ENCODE measurements around the gene SYT17.

The SYT17 gene

GRCh38 chr16:19288872-19289799 lies 121.1 kb downstream of the SYT17 start:
- H3K36me3 ChIP-seq (ENCODE audit: insufficient read depth, low read length): no peaks in the 10 kb centered on the region
- H3K4me3 ChIP-seq: no peak overlapping the region
- no peak overlapping the region for H3K9ac ChIP-seq (ENCODE audit: insufficient read length)
- TF ChIP-seq POLR2AphosphoS5 (IDR thresholded peaks at IDR 0.05; ENCODE audit: borderline replicate concordance, low read depth, low read length): no peak
- H3K9me3 ChIP-seq (ENCODE audit: low read depth, low read length): no peaks in the 10 kb centered on the region
- no peak overlapping the region for H3K27ac ChIP-seq
- DNase-seq (ENCODE audit: low read depth, low spot score): no peak

GRCh38 chr16:19289811-19290485 lies 121.9 kb downstream of the SYT17 start:
- Histone ChIP-seq H3K9me3 (ENCODE audit: low read depth, low read length) (no peaks in the 10 kb centered on the region), H3K4me3 (no peak overlapping the region), H3K27ac (no peak overlapping the region), H3K36me3 (ENCODE audit: insufficient read depth, low read length) (no peaks in the 10 kb centered on the region), H3K9ac (ENCODE audit: insufficient read length) (no peak overlapping the region)
- TF ChIP-seq EZH2 (IDR thresholded peaks at IDR 0.05): no peak
- TF ChIP-seq POLR2AphosphoS5 (IDR thresholded peaks at IDR 0.05; ENCODE audit: borderline replicate concordance, low read depth, low read length): no peak
- no peak for TF ChIP-seq FOXP2 (optimal IDR thresholded peaks at IDR 0.05; ENCODE audit: control extremely low read depth, extremely low read length, insufficient read depth)
- no peak for DNase-seq (ENCODE audit: low read depth, low spot score)

- no peak overlapping the region for H3K27ac ChIP-seq
- H3K36me3 ChIP-seq (ENCODE audit: insufficient read depth, low read length): no peaks in the 10 kb centered on the region
- DNase-seq (ENCODE audit: low read depth, low spot score): no peak
- H3K4me3 ChIP-seq: no peak overlapping the region
- H3K9ac ChIP-seq (ENCODE audit: insufficient read length): no peak overlapping the region
- H3K9me3 ChIP-seq (ENCODE audit: low read depth, low read length): no peaks in the 10 kb centered on the region
- TF ChIP-seq FOXP2 (optimal IDR thresholded peaks at IDR 0.05; ENCODE audit: control extremely low read depth, extremely low read length, insufficient read depth): no peak
- no peak for TF ChIP-seq POLR2AphosphoS5 (IDR thresholded peaks at IDR 0.05; ENCODE audit: borderline replicate concordance, low read depth, low read length)
- TF ChIP-seq EZH2 (IDR thresholded peaks at IDR 0.05): no peak
These were observed 122.8 kb downstream of the SYT17 start for GRCh38 chr16:19290860-19291259.

GRCh38 chr16:19291475-19291874 lies 123.4 kb downstream of the SYT17 start:
- Histone ChIP-seq H3K36me3 (ENCODE audit: insufficient read depth, low read length) (no peaks in the 10 kb centered on the region), H3K27ac (no peak overlapping the region), H3K9ac (ENCODE audit: insufficient read length) (no peak overlapping the region), H3K9me3 (ENCODE audit: low read depth, low read length) (no peaks in the 10 kb centered on the region), H3K4me3 (no peak overlapping the region)
- TF ChIP-seq POLR2AphosphoS5 (IDR thresholded peaks at IDR 0.05; ENCODE audit: borderline replicate concordance, low read depth, low read length) (no peak), EZH2 (IDR thresholded peaks at IDR 0.05) (no peak), FOXP2 (optimal IDR thresholded peaks at IDR 0.05; ENCODE audit: control extremely low read depth, extremely low read length, insufficient read depth) (no peak)
- no peak for DNase-seq (ENCODE audit: low read depth, low spot score)

- TF ChIP-seq FOXP2 (optimal IDR thresholded peaks at IDR 0.05; ENCODE audit: control extremely low read depth, extremely low read length, insufficient read depth): no peak
- no peak for TF ChIP-seq EZH2 (IDR thresholded peaks at IDR 0.05)
- TF ChIP-seq POLR2AphosphoS5 (IDR thresholded peaks at IDR 0.05; ENCODE audit: borderline replicate concordance, low read depth, low read length): no peak
- Histone ChIP-seq H3K27ac (no peak overlapping the region), H3K36me3 (ENCODE audit: insufficient read depth, low read length) (no peaks in the 10 kb centered on the region), H3K4me3 (no peak overlapping the region), H3K9ac (ENCODE audit: insufficient read length) (no peak overlapping the region), H3K9me3 (ENCODE audit: low read depth, low read length) (no peaks in the 10 kb centered on the region)
- no peak for DNase-seq (ENCODE audit: low read depth, low spot score)
These were observed 124.1 kb downstream of the SYT17 start for GRCh38 chr16:19292186-19292585.

GRCh38 chr16:19294156-19294649 lies 126.2 kb downstream of the SYT17 start:
- no peak for DNase-seq (ENCODE audit: low read depth, low spot score)
- H3K27ac ChIP-seq: no peak overlapping the region
- H3K9me3 ChIP-seq (ENCODE audit: low read depth, low read length): no peaks in the 10 kb centered on the region
- H3K36me3 ChIP-seq (ENCODE audit: insufficient read depth, low read length): no peaks in the 10 kb centered on the region
- TF ChIP-seq EZH2 (IDR thresholded peaks at IDR 0.05) (no peak), POLR2AphosphoS5 (IDR thresholded peaks at IDR 0.05; ENCODE audit: borderline replicate concordance, low read depth, low read length) (no peak), FOXP2 (optimal IDR thresholded peaks at IDR 0.05; ENCODE audit: control extremely low read depth, extremely low read length, insufficient read depth) (no peak)
- H3K4me3 ChIP-seq: no peak overlapping the region
- no peak overlapping the region for H3K9ac ChIP-seq (ENCODE audit: insufficient read length)

- Histone ChIP-seq H3K9ac (ENCODE audit: insufficient read length) (no peak overlapping the region), H3K4me3 (no peak overlapping the region), H3K27ac (no peak overlapping the region), H3K36me3 (ENCODE audit: insufficient read depth, low read length) (no peaks in the 10 kb centered on the region), H3K9me3 (ENCODE audit: low read depth, low read length) (no peaks in the 10 kb centered on the region)
- no peak for TF ChIP-seq FOXP2 (optimal IDR thresholded peaks at IDR 0.05; ENCODE audit: control extremely low read depth, extremely low read length, insufficient read depth)
- no peak for TF ChIP-seq EZH2 (IDR thresholded peaks at IDR 0.05)
- no peak for TF ChIP-seq POLR2AphosphoS5 (IDR thresholded peaks at IDR 0.05; ENCODE audit: borderline replicate concordance, low read depth, low read length)
- DNase-seq (ENCODE audit: low read depth, low spot score): no peak
These were observed 127.4 kb downstream of the SYT17 start for GRCh38 chr16:19295393-19295792.

GRCh38 chr16:19297454-19297853 lies 129.4 kb downstream of the SYT17 start:
- TF ChIP-seq FOXP2 (optimal IDR thresholded peaks at IDR 0.05; ENCODE audit: control extremely low read depth, extremely low read length, insufficient read depth) (no peak), EZH2 (IDR thresholded peaks at IDR 0.05) (no peak), POLR2AphosphoS5 (IDR thresholded peaks at IDR 0.05; ENCODE audit: borderline replicate concordance, low read depth, low read length) (no peak)
- DNase-seq (ENCODE audit: low read depth, low spot score): no peak
- Histone ChIP-seq H3K27ac (no peak overlapping the region), H3K9me3 (ENCODE audit: low read depth, low read length) (no peaks in the 10 kb centered on the region), H3K9ac (ENCODE audit: insufficient read length) (no peak overlapping the region), H3K36me3 (ENCODE audit: insufficient read depth, low read length) (no peaks in the 10 kb centered on the region), H3K4me3 (no peak overlapping the region)

Measured in SK-N-MC (cell line).